GM19463 (cell line): ENCODE data around the gene RALB.

Source experiments
- ATAC-seq: cut with Tn5 transposase; IDR thresholded peaks from one replicate; pipeline ENCODE4 v1.9.1; 2021; ENCODE audit warnings: mild to moderate bottlenecking, moderate library complexity; ENCODE audit not compliant: unreplicated experiment

The RALB gene

GRCh38 chr2:120330946-120331822 lies 78.5 kb downstream of the RALB start:
- peak; percentile 73 for ATAC-seq

- ATAC-seq = no peak
These were observed 79.3 kb downstream of the RALB start for GRCh38 chr2:120331903-120332302.

GRCh38 chr2:120332384-120332783 lies 79.7 kb downstream of the RALB start:
- ATAC-seq = no peak

GRCh38 chr2:120334068-120334467 lies 81.4 kb downstream of the RALB start:
- ATAC-seq = no peak

GRCh38 chr2:120336749-120337148 lies 84.1 kb downstream of the RALB start:
- no peak for ATAC-seq

GRCh38 chr2:120338015-120338414 lies 85.4 kb downstream of the RALB start:
- ATAC-seq = no peak

- no peak for ATAC-seq
These were observed 89.3 kb downstream of the RALB start for GRCh38 chr2:120341977-120342376.

- no peak for ATAC-seq
These were observed 89.8 kb downstream of the RALB start for GRCh38 chr2:120342446-120342845.

GRCh38 chr2:120343100-120343432 lies 90.4 kb downstream of the RALB start:
- no peak for ATAC-seq

- no peak for ATAC-seq
These were observed 90.9 kb downstream of the RALB start for GRCh38 chr2:120343433-120344105.
